Measurements from ENCODE around the gene RPS19.
"Not testable (repeated sequence)": the region's sequence is repeated elsewhere in the genome, so short reads cannot be mapped to it uniquely, and the experiment has no call there.

The RPS19 gene

DNA sequence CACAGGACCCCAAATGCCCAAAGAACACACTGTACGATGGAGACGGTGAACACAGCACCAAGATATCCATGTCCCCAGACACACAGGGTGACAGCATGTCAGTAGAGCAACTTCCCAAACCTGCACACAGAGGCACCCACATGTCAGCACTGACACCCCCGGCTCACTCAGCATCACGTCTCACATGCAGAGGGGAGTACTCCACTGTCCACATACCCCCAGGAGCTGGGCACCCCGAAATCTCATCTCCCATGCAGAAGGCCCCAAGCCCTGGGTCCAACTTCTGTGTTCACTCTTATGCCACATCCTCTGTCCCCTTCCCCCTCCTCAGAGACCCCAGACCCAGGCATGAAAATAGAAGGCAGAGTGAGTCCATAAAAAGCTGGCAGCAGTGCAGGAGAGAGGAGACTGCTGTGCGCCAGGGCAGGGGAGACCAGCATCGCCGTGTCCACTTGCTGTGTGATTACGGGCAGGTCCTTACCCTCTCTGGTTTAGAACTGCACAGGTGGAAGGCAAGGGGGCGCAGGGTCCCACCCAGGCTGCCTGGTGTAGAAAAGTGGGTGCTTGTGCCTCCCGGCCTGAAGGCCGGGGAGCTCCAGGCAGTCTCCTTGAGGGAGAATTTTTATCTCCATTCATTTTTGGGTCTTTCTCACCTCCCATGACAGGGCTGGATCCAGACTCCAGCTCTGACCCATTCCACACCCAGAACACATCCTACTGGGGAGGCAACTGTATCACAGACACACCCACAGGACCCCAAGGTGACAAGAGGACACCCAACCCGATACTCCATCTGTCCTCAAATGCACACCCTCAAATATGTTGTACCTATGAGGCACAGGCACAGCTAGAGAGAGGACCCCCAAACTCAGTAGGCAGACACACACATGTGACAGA, 51.2 kb downstream of the RPS19 start:
- FAIRE-seq (no peak), DNase-seq (ENCODE audit: extremely low spot score, insufficient read length, low read depth) (no peak)

DNA sequence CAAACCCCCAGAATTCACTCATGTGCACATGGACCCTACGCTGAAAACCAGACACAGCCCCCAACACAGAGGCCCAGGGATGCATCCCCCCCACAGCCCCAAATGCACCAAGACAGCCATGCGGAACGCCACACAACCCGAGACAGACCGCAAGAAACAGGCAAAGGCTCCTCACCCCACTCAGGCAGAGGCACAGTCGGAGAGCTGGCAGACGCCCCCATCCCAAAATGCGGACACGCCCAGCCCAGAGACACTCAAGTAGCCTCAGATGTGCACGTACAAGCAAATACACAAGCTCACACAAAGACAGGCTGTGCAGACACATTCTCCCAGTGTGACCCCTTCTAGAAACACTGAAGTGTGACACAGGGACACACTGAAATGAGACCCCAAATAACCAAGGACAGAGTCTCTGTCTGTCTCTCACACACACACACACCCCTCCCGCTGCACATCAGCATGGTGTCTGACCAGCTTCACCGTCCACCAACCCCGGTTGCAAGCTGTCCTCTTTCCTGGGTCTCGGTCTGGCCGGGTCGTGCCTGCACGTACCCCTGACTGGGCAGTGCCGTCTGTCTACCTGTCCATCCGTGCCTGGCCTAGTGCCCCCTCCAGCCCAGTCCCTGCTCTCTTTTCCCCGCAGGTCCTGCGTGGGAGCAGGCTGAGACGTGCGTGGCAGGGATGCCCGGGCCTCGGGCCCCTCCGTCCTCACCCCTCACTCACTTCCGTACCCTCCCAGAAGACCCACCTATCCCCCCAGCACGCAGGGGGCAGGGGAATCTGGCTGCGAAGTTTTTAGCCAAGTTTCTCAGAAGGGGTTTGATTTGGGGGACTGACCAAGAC, 52.1 kb downstream of the RPS19 start:
- FAIRE-seq (no peak), DNase-seq (ENCODE audit: extremely low spot score, insufficient read length, low read depth) (no peak)

DNA sequence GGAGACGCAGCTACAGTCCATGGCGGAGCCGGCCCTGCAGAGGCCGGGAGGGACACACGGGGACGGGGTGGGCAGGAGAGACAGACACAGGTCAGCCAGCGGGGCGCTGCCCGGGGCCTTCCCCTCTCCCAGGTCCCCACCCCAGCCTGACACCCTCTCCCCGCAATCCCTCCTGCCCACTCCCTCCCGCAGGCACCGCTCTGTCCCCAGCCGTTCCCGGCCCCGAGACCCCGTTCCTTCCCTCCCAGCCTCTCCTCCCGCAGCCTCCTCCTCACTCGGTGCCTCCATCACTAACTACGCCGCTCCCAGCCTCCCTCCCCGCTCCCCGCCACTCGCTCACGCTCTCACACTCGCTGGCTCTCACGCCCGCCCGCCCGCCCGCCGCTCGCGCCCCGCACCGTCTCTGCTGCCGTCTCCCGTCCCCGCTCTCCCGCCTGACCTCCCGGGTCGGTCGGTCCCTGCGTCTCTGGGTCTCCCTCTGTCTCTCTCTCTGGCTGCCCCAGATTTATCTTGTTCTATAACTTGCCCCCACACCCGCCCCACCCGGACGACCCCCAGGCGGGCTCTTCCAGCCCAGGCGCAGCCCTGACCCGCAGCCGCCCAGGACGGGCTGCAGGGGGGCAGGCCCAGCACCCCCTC, 53.0 kb downstream of the RPS19 start:
- no peak for DNase-seq (ENCODE audit: extremely low spot score, insufficient read length, low read depth)
- no peak for FAIRE-seq

DNA sequence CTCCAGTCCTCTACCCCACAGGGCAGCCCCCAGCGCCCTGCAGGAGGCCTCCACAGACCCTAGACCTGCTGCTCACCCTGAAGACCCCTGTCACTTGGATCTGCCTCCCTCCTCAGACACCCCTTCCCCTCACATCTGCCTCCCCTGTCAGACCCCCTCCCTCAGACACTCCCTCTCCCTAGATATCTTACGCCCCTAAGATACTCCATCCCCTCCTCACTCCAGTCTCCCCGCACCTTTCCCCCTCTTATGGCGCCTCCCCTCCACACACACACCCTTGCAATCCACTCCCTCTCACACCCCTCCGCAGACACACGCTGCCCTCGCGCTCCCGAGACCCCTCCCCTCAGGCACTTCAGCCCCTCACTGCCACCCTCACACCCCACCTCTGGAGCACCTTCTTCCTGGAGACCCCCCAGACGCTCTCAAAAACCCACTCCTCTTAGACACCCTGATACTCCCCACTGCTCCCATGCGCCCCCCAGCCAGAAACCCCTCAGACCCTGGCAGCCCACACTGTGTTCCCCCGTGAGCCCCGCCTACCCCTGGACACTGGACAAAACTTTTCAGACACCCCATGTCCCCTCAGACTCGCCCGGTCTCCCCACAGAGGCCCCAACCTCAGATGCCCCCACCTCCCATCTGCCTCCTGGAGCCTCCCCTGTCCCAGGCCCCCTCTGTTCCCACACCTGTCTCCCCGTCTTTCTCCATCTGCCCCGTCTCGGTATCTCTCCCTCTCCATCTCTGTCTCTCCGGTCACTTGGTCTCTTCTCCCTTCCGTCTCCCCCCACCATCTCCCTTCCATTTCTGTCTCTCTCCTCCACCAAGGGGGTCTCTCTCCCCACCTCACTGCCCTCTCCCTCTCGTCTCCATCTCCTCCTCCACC, 53.7 kb downstream of the RPS19 start:
- FAIRE-seq: no peak
- DNase-seq (ENCODE audit: extremely low spot score, insufficient read length, low read depth): no peak

DNA sequence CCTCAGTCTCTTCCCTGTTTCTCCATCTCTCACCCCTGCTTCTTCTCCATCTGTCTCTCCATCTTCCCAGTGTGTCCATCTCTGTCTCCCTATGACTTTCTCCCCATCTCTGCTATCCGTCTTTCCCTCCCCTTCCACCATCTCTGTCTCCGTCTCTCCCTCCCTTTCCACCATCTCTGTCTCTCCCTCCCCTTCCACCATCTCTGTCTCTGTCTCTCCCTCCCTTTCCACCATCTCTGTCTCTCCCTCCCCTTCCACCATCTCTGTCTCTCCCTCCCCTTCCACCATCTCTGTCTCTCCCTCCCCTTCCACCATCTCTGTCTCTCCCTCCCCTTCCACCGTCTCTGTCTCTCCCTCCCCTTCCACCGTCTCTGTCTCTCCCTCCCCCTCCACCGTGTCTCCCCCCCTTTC, 54.4 kb downstream of the RPS19 start:
- not testable (repeated sequence) for FAIRE-seq; DNase-seq (ENCODE audit: extremely low spot score, insufficient read length, low read depth)

DNA sequence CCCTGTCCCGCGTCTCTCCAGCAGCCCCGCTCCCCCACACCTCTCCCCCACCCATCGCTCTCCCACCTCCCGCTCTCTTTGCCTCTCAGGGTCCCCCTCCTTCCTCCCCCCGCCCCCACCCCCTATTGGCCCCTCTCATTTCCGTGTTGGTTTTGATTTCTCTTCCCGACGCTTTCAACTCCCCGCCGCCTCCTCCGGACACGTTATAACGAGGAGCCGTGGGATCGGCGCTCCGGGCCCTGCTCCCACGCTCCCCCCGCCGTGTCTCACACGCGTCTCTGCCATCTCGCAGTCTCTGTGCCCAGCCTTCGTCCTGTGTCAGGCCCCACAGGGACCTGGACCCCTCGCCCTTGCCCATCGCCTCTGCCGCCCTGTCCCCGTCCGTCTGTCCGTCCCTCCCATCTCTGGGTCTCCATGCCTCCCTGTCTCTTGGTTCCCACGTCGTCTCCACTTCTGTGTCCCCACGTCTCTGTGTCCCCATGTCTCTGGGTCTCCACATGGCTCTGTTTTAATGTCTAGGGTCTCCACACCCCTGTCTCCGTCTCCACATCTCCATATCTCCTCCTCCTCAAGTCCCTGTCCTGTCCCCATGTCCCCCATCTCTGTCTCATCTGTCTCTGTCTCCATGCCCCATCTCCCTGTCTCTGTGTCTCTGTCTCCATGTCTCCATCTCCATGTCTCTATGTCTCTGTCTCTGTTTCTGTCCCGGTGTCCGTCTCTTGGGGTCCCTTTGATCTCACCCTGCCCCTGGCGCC, 55.1 kb downstream of the RPS19 start:
- DNase-seq (ENCODE audit: extremely low spot score, insufficient read length, low read depth) (no peak), FAIRE-seq (no peak)

DNA sequence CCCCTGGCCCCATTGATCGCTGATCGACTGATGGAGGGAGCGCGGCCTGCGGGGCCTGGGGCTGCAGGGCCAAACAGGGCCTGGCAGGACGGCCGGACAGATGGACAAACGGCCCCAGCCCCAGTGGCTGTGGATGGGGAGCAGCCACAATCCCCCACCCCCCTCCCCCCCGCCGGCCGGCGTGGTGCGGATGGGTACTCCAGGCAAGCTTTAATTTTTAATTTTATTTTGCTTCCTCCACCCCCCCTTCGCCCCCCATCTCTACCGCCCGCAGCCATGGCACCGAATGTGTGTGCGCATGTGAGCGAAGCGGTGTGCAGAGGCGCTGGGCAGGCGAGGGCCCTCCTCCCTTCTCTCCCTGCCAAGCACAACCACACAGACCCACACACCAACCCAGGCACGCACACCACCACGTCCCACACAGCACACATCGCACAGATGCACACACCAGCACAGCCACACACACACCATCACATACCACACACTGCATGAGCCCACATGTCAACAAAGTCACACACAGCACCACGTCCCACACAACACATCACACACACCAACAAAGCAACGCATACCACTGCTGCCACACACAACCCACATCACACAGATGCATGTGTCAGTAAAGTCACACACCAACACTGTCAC, 55.8 kb downstream of the RPS19 start:
- FAIRE-seq (no peak), DNase-seq (ENCODE audit: extremely low spot score, insufficient read length, low read depth) (no peak)

DNA sequence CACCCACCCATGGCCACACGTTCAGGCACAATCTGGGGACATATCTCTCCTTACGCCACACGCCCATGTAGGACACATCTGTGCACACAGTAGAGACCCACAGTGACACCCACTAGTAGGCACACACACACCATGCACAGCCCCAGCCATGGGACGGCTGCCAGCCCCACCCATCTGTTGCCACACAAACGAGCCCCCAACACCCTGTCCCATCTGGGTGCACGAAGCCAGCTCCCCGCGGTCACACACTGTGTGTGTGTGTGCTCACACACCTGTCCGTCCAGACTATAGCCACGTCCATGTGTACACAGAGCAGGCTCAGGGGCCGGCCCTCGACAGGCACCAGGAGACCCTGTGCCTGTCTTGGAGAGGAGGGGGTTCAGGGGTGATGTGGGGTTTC, 57.6 kb downstream of the RPS19 start:
- DNase-seq (ENCODE audit: extremely low spot score, insufficient read length, low read depth) (no peak), FAIRE-seq (no peak)

DNA sequence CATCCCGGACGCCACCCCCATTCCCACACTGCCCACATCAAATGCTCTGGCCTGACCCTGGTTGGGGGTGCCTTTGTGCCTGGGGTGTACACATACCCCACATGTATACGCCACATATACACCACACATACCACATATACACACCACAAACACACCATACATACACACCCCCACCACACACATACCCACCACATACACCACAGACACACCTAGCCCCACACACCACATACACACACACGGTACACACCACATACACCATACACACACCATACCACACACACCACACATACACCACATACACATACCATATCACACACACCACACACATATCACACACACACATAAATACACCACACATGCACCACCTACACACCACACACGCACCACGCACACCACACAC, 58.0 kb downstream of the RPS19 start:
- FAIRE-seq (no peak), DNase-seq (ENCODE audit: extremely low spot score, insufficient read length, low read depth) (no peak)

DNA sequence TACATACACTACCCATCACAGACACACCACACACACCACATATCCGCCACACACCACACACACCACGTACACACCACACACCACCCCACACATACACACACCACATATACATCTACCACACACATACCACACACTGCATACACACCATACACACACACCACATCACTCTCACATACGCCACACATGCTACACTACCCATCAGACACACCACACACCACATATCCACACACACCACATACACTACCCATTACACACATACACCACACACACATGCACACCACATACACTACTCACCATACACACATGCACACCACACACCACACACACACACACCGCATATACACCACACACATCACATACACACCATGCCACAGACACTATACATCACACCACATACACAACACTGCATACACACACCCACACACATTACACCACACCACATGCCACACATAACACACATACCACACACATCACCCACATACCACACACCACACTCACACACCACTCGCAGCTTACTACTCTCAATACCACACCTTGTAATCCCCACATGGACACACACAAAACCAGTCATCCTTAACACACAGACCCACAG, 58.7 kb downstream of the RPS19 start:
- no peak for FAIRE-seq
- no peak for DNase-seq (ENCODE audit: extremely low spot score, insufficient read length, low read depth)

DNA sequence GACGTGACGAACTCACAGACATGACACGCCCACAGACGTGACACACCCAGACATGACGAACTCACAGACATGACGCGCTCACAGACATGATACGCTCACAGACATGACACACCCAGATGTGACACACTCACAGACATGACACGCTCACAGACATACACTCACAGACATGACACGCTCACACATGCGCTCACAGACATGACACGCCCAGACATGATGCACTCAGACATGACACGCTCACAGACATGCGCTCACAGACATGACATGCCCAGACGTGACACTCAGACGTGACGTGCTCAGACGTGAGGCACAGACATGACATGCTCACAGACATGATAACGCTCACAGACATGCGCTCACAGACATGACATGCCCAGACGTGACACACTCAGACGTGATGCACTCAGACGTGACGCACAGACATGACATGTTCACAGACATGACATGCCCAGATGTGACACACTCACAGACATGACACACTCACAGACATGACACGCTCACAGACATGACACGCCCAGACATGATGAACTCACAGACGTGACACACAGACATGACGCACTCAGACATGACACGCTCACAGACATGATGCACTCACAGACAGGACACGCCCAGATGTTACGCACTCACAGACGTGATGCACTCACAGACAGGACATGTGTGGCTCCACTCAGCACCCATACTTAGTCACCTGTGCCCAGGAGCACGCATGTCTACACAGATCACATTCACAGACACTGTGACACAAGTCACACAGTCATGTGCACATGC, 60.1 kb downstream of the RPS19 start:
- no peak for DNase-seq (ENCODE audit: extremely low spot score, insufficient read length, low read depth)
- no peak for FAIRE-seq

DNA sequence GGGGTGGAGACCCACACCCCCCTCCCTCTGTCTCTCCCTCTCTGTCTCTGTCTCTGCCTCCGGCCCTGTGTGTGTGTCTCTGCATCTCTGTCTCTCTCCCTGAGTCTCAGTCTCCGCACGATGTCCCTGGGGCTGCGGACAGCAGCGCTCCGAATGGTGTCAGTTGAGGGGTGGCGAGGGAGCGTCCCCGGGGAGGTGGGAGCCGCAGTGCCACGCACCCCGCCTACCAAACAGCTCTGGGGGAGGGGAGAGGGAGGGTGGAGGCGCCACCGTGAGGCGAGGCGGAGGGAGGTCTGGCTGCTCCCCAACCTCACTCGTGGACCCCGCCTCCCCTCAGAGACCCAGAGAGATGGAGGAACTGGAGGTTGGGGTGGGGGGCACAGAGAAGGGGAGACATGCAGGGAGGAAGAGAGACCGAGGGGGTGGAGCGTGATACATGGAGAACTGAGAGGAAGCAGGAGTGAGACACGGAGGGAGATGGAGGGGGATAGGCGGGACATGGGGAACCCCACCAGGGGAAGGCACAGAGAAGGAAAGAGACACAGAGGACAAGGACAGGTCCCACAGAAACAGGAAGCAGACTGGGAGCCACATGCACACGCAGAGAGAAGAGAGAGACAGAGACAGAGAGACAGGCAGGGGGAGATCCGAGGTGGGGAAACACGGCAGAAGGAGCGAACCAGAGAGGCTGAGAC, 61.0 kb downstream of the RPS19 start:
- DNase-seq (ENCODE audit: extremely low spot score, insufficient read length, low read depth) (no peak), FAIRE-seq (no peak)

DNA sequence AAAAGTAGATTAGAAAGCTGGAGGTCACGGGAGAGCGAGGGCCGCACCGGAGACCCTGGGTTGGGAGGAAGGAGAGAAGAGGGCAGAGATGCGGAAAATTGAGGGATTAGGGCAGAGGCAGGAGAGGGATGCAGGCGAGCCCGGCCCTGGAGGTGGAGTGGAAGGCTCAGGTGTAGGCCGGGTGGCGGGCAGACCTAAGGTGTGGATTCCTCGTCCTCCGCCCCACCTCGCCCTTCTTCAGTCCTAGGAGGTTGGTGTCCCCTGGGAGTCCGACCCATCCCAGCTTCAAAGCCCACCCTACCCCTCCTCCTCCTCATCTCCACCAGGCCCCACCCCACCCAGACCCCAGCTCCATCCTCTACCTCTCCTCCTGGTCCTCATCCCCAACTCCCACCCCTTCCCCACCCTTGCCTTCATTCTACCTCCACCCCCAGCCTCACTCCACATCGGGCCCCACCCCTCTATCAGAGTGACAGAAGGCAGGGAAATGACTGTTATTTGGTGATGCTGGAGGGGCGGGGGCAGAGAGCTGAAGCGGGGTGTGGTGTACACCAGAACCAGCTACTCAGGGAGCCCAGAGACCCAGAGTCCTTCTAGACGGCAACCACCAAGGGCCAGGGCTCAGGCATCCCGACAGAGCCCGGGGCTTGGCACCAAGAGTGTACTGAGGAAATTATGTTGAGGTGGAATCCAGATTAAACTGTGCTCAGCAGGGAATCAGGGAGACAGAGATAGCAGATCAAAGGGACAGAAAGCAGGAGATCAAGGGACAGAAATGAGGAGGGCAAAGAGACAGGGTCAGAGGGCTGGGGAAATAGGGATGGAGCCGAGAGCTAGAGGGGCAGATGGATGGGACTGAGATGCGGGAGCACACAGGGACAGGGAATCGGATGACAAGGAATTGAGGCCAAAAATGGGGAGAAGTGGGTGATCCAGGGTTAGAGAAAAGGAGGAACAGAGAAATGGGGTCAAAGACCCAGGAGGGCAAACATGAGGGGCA, 61.8 kb downstream of the RPS19 start:
- FAIRE-seq (no peak), DNase-seq (ENCODE audit: extremely low spot score, insufficient read length, low read depth) (no peak)
